K562 (cell line): ENCODE results near the gene EFNA2. TPM values are rescaled to one million over a fixed set of nuclear protein-coding genes. Genes with fewer than 3 reads are reported as not detected.

Experiments
- BRD4 ChIP-seq: fragments of 200-600 bp; sonication (generic); IDR thresholded peaks from 2 replicates; pipeline ENCODE4 v1.6.1; 2017; ENCODE audit warnings: inconsistent platforms
- CBX3 ChIP-seq, 2 experiments: IDR thresholded peaks; 1 replicate in 1 of 2; 2 replicates in 1 of 2; pipeline ENCODE4 v1.6.1; 2012; ENCODE audit warnings: inconsistent platforms in 2 of 2, low read length in 2 of 2, borderline replicate concordance in 1 of 2, control low read depth in 1 of 2
- DEAF1 ChIP-seq: fragments of 450-650 bp; formaldehyde crosslinking; IDR thresholded peaks from 2 replicates; pipeline ENCODE4 v1.4.0; 2020; ENCODE audit warnings: mild to moderate bottlenecking, moderate library complexity
- ETV5 ChIP-seq: sonication (generic); formaldehyde crosslinking; IDR thresholded peaks from 2 replicates; pipeline ENCODE4 v1.4.0; 2020; ENCODE audit warnings: low read depth, mild to moderate bottlenecking, missing genetic modification reagents
- FOXA3 ChIP-seq, 2 experiments: fragments of 450-650 bp in 1 of 2; sonication (generic) in 1 of 2; formaldehyde crosslinking; IDR thresholded peaks in 1 of 2; conservative IDR thresholded peaks in 1 of 2; 2 replicates each; pipeline versions ENCODE4 v1.4.0 to v1.8.0; 2020 to 2022; ENCODE audit warnings: mild to moderate bottlenecking in 2 of 2, missing genetic modification reagents in 1 of 2
- FOXK1 ChIP-seq: sonication (generic); formaldehyde crosslinking; IDR thresholded peaks from 2 replicates; pipeline ENCODE4 v1.8.0; 2022; ENCODE audit warnings: missing genetic modification reagents, mild to moderate bottlenecking, borderline replicate concordance
- HMGXB4 ChIP-seq: sonication (generic); formaldehyde crosslinking; IDR thresholded peaks from 2 replicates; pipeline ENCODE4 v1.8.1; 2023; ENCODE audit warnings: mild to moderate bottlenecking, missing genetic modification reagents
- ID3 ChIP-seq, 2 experiments: fragments of 250-450 bp in 1 of 2; fragments of 450-650 bp in 1 of 2; sonication (Bioruptor Pico) in 1 of 2; IDR thresholded peaks; 2 replicates each; pipeline versions ENCODE4 v1.6.1 to v1.8.0; 2016 to 2021; ENCODE audit warnings: mild to moderate bottlenecking in 2 of 2, moderate library complexity in 2 of 2, missing compliant biosample characterization in 1 of 2, missing genetic modification characterization in 1 of 2
- MITF ChIP-seq: IDR thresholded peaks from 2 replicates; pipeline ENCODE4 v1.6.1; 2014; ENCODE audit warnings: antibody characterized with exemption
- POU5F1 ChIP-seq: fragments of 150-350 bp; IDR thresholded peaks from 2 replicates; pipeline ENCODE4 v1.6.1; 2014; ENCODE audit warnings: borderline replicate concordance, low read length, low read depth, mild to moderate bottlenecking; ENCODE audit not compliant: partially characterized antibody
- RFX5 ChIP-seq: IDR thresholded peaks from 2 replicates; pipeline ENCODE4 v1.6.1; 2011; ENCODE audit warnings: low read depth, mild to moderate bottlenecking, improper control_type of control experiment, low read length
- SMAD3 ChIP-seq: fragments of 450-650 bp; formaldehyde crosslinking; conservative IDR thresholded peaks from 2 replicates; pipeline ENCODE4 v1.4.0; 2020; ENCODE audit warnings: mild to moderate bottlenecking
- SREBF1 ChIP-seq: fragments of 150-350 bp; IDR thresholded peaks from 2 replicates; pipeline ENCODE4 v1.6.1; 2014; ENCODE audit warnings: antibody characterized with exemption, low read depth, low read length, borderline replicate concordance
- USF2 ChIP-seq: sonication (generic); formaldehyde crosslinking; IDR thresholded peaks from 2 replicates; pipeline ENCODE4 v1.5.0; 2020; ENCODE audit warnings: missing genetic modification reagents
- ZNF282 ChIP-seq: sonication (generic); formaldehyde crosslinking; IDR thresholded peaks from 2 replicates; pipeline ENCODE4 v1.8.1; 2023; ENCODE audit warnings: missing genetic modification reagents
- ZNF354B ChIP-seq: fragments of 250-450 bp; sonication (Bioruptor Pico); IDR thresholded peaks from 2 replicates; pipeline ENCODE4 v1.4.0; 2020
- ZNF384 ChIP-seq: IDR thresholded peaks from 2 replicates; pipeline ENCODE4 v1.6.1; 2012; ENCODE audit warnings: low read depth, low read length, improper control_type of control experiment
- ZNF398 ChIP-seq: fragments of 250-450 bp; sonication (Bioruptor Pico); IDR thresholded peaks from 2 replicates; pipeline ENCODE4 v1.8.0; 2021; ENCODE audit warnings: moderate library complexity, mild to moderate bottlenecking, inconsistent platforms
- ZNF79 ChIP-seq: fragments of 250-450 bp; sonication (Bioruptor Pico); IDR thresholded peaks from 2 replicates; pipeline ENCODE4 v1.4.0; 2020; ENCODE audit warnings: low read depth, mild to moderate bottlenecking, moderate library complexity
- polyA plus RNA-seq, 8 experiments: library from polyadenylated mRNA; depleted of rRNA in 4 of 8; stranded (reverse) in 5 of 8; unstranded in 3 of 8; fragments of >200 nt; fragmentation: Nextera tagmentation in 2 of 8; fragmentation: Illumina TruSeq in 1 of 8; extraction: Ambion mirVana in 2 of 8; extraction: Trizol in 1 of 8; gene quantifications; 2 replicates each; pipeline versions ENCODE4 v1.2.1 to v1.2.3, GENCODE V29; 2011 to 2014; ENCODE audit warnings: inconsistent platforms in 1 of 8, missing spikeins in 1 of 8
- total RNA-seq, 7 experiments: library from RNA; depleted of rRNA in 6 of 7; stranded (reverse); fragments of >200 nt in 6 of 7; fragmentation: Illumina TruSeq in 2 of 7; extraction: Trizol in 2 of 7; gene quantifications; 2 replicates each; pipeline versions ENCODE4 v1.2.1 to v1.2.3, GENCODE V29; 2011 to 2021; ENCODE audit warnings: low replicate concordance in 1 of 7

Gene EFNA2
- total and polyA plus RNA-seq, 9 of the 15 experiments (the other 6 are each of a cell fraction or from before 2014, with no cell fraction given) = 0.11 to 0.44 (median 0.15) TPM; not detected in 6

- TF ChIP-seq ZNF398 (CRISPR knock-in tag) = no peak
- TF ChIP-seq DEAF1 (CRISPR knock-in tag) = peak; percentile 60; the same call in 1 of the 2 replicates
- no peak for TF ChIP-seq CBX3 (IDR thresholded peaks at IDR 0.05; ENCODE audit: borderline replicate concordance in 1 of 2, low read length in 2 of 2)
- no peak for TF ChIP-seq BRD4
- no peak for TF ChIP-seq ZNF282
- TF ChIP-seq SREBF1 = no peak
- TF ChIP-seq FOXA3 (CRISPR knock-in tag; conservative IDR thresholded peaks at IDR 0.05 in 1 of 2, IDR thresholded peaks at IDR 0.05 in 1 of 2) = no peak
- no peak for TF ChIP-seq HMGXB4 (CRISPR knock-in tag)
- no peak for TF ChIP-seq ZNF79 (CRISPR knock-in tag)
- no peak for TF ChIP-seq ZNF354B (CRISPR knock-in tag)
- peak; percentile 9 for TF ChIP-seq POU5F1
- no peak for TF ChIP-seq MITF
- no peak for TF ChIP-seq RFX5
- TF ChIP-seq USF2 (CRISPR knock-in tag) = no peak; the same call in 1 of the 2 replicates
- no peak for TF ChIP-seq SMAD3
- TF ChIP-seq ID3 (CRISPR knock-in tag; IDR thresholded peaks at IDR 0.05) = no peak
- TF ChIP-seq ID3 (tag; IDR thresholded peaks at IDR 0.05) = no peak
- no peak for TF ChIP-seq ETV5 (CRISPR knock-in tag)
- TF ChIP-seq FOXK1 (CRISPR knock-in tag) = no peak
- TF ChIP-seq ZNF384 = no peak
Observed at GRCh38 chr19:1279782-1280341, 5.8 kb upstream of the EFNA2 start (continued).
